Brain microvascular endothelial cell (primary cell): Measurements from ENCODE around the gene PLA2G6.

Source experiments
- DNase-seq: peaks from one replicate; pipeline ENCODE4 v3.0.0-alpha.2; 2020
- H3K27ac ChIP-seq: fragments of 250-450 bp; sonication (Bioruptor Pico); 2 replicates; pipeline ENCODE4 v1.5.1; 2020; ENCODE audit warnings: mild to moderate bottlenecking, moderate library complexity
- H3K27me3 ChIP-seq: fragments of 250-450 bp; sonication (Bioruptor Pico); replicated peaks from 2 replicates; pipeline ENCODE4 v1.5.1; 2020; ENCODE audit warnings: mild to moderate bottlenecking
- H3K36me3 ChIP-seq: fragments of 250-450 bp; sonication (Bioruptor Pico); replicated peaks from 2 replicates; pipeline ENCODE4 v1.5.1; 2020; ENCODE audit warnings: mild to moderate bottlenecking
- H3K4me3 ChIP-seq: 2 replicates; pipeline ENCODE4 v1.5.1; 2011; ENCODE audit warnings: low read depth, mild to moderate bottlenecking, control low read depth, low read length, moderate library complexity
- CTCF ChIP-seq: IDR thresholded peaks from 2 replicates; pipeline ENCODE4 v1.5.1; 2011; ENCODE audit warnings: low read depth, mild to moderate bottlenecking, moderate library complexity, low read length, control low read depth, inconsistent platforms; ENCODE audit errors: missing control alignments
- in situ Hi-C: cut with HindIII; loops from 2 replicates; pipeline ENCODE4 v1.10.0; 2017; ENCODE audit warnings: low sequenced_read_pairs, low pct_ligation_motif_present

The PLA2G6 gene

GRCh38 chr22:38082986-38083710 lies 98.5 kb downstream of the PLA2G6 start:
- Histone ChIP-seq H3K27me3 (peaks cover 14% of the 10 kb centered on the region), H3K36me3 (no peaks in the 10 kb centered on the region), H3K4me3 (no peak overlapping the region), H3K27ac (no peak overlapping the region)
- DNase-seq: no peak
- in situ Hi-C loops: loop anchor here (25.0 kb wide), 1 partner anchor 254 kb away; no protein-coding TSS in a partner anchor
- no peak for TF ChIP-seq CTCF

DNA sequence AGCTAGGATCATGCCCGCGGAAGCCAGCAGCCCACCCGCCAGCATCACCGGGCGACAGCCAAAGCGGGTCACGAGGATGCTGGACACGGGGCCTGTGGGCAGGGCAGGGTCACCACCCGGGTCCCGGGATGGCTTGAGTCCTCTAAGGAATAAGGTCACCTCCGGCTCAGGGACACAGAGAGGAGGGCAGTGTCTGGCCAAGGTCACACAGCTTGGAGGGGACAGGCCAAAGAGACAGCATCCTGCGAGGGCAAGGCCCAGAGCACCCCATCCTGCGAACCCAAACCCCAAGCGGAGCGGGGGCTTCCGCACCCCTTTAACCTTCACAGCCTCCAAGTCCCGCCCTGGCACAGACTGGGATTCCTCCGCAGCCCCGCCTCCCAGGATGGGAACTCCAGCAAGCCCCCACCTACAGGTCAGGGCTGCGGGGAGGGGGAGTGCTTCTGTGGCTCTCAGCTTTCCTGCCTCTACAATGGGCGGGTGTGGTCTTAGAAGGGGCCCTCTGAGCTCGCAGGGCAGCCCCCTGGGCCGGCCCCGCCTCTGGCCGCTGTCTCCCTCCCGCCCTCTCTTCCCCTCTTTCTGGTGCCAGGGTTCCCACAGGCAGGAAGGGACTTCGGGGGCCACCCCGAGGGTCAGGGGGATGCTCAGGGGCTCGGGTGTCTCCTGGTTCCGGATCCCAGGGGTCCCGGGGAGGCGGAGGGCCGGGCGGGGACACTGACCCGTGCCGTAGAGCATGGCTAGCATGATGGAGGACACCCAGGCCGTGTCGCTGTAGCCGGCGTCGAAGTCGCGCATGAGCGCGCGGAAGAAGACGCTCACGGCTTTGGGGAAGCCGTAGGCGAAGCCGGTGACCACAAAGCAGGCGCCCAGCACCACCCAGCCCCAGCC lies 99.4 kb downstream of the PLA2G6 start:
- Histone ChIP-seq H3K36me3 (no peaks in the 10 kb centered on the region), H3K4me3 (no peak overlapping the region), H3K27ac (no peak overlapping the region), H3K27me3 (peaks cover 14% of the 10 kb centered on the region)
- in situ Hi-C loops: loop anchor here (25.0 kb wide), 1 partner anchor 255 kb away; no protein-coding TSS in a partner anchor
- TF ChIP-seq CTCF: no peak
- DNase-seq: no peak

GRCh38 chr22:38081636-38081940 lies 100.0 kb downstream of the PLA2G6 start:
- peak overlapping the region; percentile 9 for H3K4me3 ChIP-seq
- DNase-seq: no peak
- in situ Hi-C loops: loop anchor here (25.0 kb wide), 1 partner anchor 256 kb away; no protein-coding TSS in a partner anchor
- no peak overlapping the region for H3K27ac ChIP-seq
- H3K36me3 ChIP-seq: no peaks in the 10 kb centered on the region
- TF ChIP-seq CTCF: no peak
- H3K27me3 ChIP-seq: peaks cover 14% of the 10 kb centered on the region

DNA sequence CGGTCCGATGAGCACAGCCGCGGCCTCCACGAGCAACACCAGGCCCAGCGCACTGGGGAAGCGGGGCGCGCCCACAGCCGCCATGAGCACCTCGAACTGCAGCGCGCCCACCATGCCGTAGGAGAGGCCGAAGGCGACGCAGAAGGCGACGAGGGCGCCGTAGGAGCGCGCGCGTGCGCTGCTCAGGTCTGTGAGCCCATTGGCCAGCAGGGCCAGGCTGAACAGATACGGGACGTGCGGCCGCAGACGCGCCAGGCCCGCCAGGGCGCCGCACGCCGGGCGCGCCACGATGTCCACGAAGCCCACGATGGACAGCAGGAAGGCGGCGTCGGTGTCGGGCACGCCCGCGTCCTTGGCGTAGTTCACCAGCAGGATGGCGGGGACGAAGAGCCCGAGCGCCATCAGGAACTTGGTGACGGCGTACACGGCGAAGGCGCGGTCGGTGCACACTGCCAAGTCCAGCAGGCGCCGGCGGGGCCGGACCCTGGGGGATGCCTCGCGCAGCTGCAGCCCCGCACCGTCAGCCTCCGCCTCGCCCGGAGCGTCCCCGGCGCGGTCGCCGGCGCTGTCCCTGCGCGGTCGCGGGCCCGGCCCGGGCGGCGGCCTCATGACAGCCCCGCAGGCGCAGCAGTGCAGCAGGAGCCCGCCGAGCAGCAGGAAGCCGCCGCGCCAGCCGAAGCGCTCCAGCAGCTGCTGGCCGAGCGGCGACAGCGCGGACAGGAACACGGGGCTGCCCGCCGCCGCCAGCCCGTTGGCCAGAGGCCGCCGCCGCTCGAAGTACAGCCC lies 100.6 kb downstream of the PLA2G6 start:
- DNase-seq: no peak
- TF ChIP-seq CTCF: no peak
- H3K27me3 ChIP-seq: peaks cover 14% of the 10 kb centered on the region
- H3K36me3 ChIP-seq: no peaks in the 10 kb centered on the region
- peak overlapping the region; percentile 31 for H3K4me3 ChIP-seq
- H3K27ac ChIP-seq: no peak overlapping the region
- in situ Hi-C loops: loop anchor here (25.0 kb wide), 1 partner anchor 256 kb away; no protein-coding TSS in a partner anchor

- peaks cover 14% of the 10 kb centered on the region for H3K27me3 ChIP-seq
Measured at GRCh38 chr22:38080474-38080849, 101.2 kb downstream of the PLA2G6 start.

More at GRCh38 chr22:38080474-38080849, 101.2 kb downstream of the PLA2G6 start:
- Histone ChIP-seq H3K36me3 (no peaks in the 10 kb centered on the region), H3K27ac (no peak overlapping the region), H3K4me3 (no peak overlapping the region)
- DNase-seq: no peak
- no peak for TF ChIP-seq CTCF
- in situ Hi-C loops: loop anchor here (25.0 kb wide), 1 partner anchor 257 kb away; no protein-coding TSS in a partner anchor
